Measurements from ENCODE around the gene PGK1. TPM values are rescaled to one million over a fixed set of nuclear protein-coding genes. Genes with fewer than 3 reads are reported as not detected.
A peak's percentile ranks its signal among the peaks of the same experiment; 100 is the strongest.
"Not testable (repeated sequence)": the region's sequence is repeated elsewhere in the genome, so short reads cannot be mapped to it uniquely, and the experiment has no call there.

PGK1 gene
- total and polyA plus RNA-seq, 2 donors (not counting 3 experiments of a cell fraction or from before 2014, with no cell fraction given): 222 to 377 TPM

DNA sequence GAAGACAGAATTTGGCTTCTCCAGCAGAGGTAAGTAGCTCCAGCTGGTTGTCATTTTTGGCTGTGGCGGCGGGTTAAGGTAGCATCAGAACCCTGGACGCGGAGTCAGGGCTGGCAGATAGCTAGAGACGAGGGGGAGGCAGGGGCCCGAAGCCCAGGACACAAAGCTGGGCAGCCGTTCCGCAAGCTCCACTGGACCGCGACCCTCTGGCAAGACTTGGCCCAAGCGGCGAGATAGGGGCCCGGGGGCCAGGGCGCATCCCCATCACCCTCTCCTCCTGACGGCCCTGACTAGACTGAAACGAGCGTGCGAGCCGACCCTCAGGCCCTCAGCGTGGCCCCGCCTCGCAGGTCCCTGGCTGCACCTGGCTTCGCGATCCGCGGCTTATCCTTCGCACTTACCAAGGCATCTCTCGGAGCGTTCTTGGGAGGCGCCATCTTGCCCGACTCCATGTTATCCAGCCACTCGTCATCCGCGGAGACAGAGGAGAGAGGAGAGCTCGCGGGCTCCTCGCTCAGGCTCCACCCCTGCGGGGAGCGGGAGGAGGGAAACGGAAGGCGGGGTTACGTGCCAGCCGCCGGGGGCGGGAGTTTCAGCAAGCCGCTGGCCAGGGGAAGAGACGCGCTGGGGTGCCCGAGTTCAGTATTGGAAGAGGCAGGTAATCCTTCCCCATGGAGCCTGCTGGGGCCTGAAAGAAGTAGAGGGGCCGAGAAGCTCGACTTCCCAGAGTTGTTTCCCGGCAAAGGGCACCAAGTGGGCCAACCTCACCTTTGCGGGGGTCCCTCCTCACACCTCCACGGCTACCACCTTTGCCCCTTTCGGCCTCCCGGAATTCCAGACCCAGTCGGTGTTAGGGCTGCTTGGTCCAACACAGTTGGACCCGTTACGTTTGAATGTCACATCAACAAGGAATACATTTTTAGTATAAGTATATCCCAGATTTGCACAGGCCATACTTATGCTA, 35.4 kb downstream of the PGK1 start, which contains the start of gene TAF9B:
TSS of gene TAF9B (minus strand) at position 491 of the 964 bp plus-strand sequence. CDS start at position 452, 39 bp downstream.
- POLR2A ChIA-PET: interaction anchor here (0.6 to 1.3 kb wide), 3 partner anchors 9 to 468 kb away, joined by 3 to 5 read pairs (median 3); no protein-coding TSS in a partner anchor
- Histone ChIP-seq H3K9me1 (replicated peaks; ENCODE audit: control insufficient read depth, extremely low read depth, insufficient read depth, low read length) (no peaks in the 10 kb centered on the region), H3K4me1 (ENCODE audit: control insufficient read depth, extremely low read depth, insufficient read depth, low read length) (no peaks in the 10 kb centered on the region), H3K27ac (ENCODE audit: insufficient read depth, low read depth, low read length) (peak within 1 kb of the TSS; percentile 64), H3K36me3 (ENCODE audit: control insufficient read depth in 2 of 2, extremely low read depth in 1 of 2, insufficient read depth in 2 of 2, low read length in 2 of 2) (no peaks in the 10 kb centered on the region), H2AFZ (ENCODE audit: low read depth, low read length) (peak within 1 kb of the TSS; percentile 66), H3K27me3 (ENCODE audit: control insufficient read depth in 2 of 2, insufficient read depth in 2 of 2, low read length in 2 of 2) (no peaks in the 10 kb centered on the region), H3K9ac (replicated peaks; ENCODE audit: extremely low read depth, insufficient read depth, low read length) (peak within 1 kb of the TSS; percentile 68), H4K20me1 (replicated peaks; ENCODE audit: control insufficient read depth, extremely low read depth, insufficient read depth, low read length) (no peaks in the 10 kb centered on the region), H3K9me3 (replicated peaks; ENCODE audit: control insufficient read depth, insufficient read depth, low read length) (no peaks in the 10 kb centered on the region), H3K4me3 (replicated peaks in 1 of 3; ENCODE audit: insufficient read depth in 1 of 3, low read depth in 1 of 3, low read length in 3 of 3) (peak within 1 kb of the TSS; percentile 55 to 74 (median 57)), H3K4me2 (ENCODE audit: insufficient read depth, low read length) (peak within 1 kb of the TSS; percentile 59), H3K79me2 (ENCODE audit: control insufficient read depth, insufficient read depth, low read length) (no peaks in the 10 kb centered on the region)
- BruUV-seq (replicated peaks): TSS peak; percentile 48
- peak; percentile 80 for DNase-seq (ENCODE audit: low read depth, low spot score)
- CTCF ChIA-PET: interaction anchor here (1.3 kb wide), 1 partner anchor 60 kb away, joined by 3 read pairs; no protein-coding TSS in a partner anchor
- intact Hi-C loops (cut with micrococcal nuclease): loop anchor here (2.0 to 10.0 kb wide), 2 partner anchors 35 to 945 kb away; partner anchors contain the start of gene PGK1
- dilution Hi-C loops (cut with MboI; ENCODE audit: extremely low pct_ligation_motif_present, low sequenced_read_pairs): no loop called here
- no peak for TF ChIP-seq MYC (IDR thresholded peaks at IDR 0.05; ENCODE audit: low read depth, low read length)
- peak; percentile 55 for TF ChIP-seq POLR2A (IDR thresholded peaks at IDR 0.05; ENCODE audit: low read depth, low read length)
- TF ChIP-seq GATA2 (IDR thresholded peaks at IDR 0.05; ENCODE audit: insufficient read depth, insufficient read length, low read depth, low read length): no peak
- TF ChIP-seq POLR2AphosphoS5 (IDR thresholded peaks at IDR 0.05; ENCODE audit: insufficient read depth, low read depth, low read length): peak; percentile 47
- peak; percentile 94 for FAIRE-seq

DNA sequence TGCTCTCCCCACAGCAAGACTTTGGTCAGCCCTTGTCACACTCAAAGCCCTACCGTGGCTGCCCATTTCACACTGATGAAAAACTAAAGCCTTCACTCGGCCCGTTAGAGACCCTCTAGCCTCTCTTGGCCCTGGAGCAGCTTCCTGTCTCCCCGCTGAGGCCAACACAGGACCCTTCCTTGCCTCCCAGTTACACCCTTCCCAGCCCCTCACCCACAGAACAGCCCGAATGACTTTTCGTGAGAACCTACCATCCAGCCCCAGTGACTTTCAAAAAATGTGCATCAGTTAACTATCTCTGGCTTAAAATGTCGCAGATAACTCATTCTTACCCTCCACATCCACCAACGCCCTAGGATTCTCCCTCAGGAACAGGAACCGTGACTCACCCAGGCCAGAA, 36.2 kb downstream of the PGK1 start:
- no peaks in the 10 kb centered on the region for H3K9me3 ChIP-seq (replicated peaks; ENCODE audit: control insufficient read depth, insufficient read depth, low read length)
- FAIRE-seq: no peak
- H3K4me2 ChIP-seq (ENCODE audit: insufficient read depth, low read length): no peak overlapping the region
- H3K4me1 ChIP-seq (ENCODE audit: control insufficient read depth, extremely low read depth, insufficient read depth, low read length): no peaks in the 10 kb centered on the region
- dilution Hi-C loops (cut with MboI; ENCODE audit: extremely low pct_ligation_motif_present, low sequenced_read_pairs) (no loop called here), intact Hi-C loops (cut with micrococcal nuclease) (no loop called here)
- H3K27ac ChIP-seq (ENCODE audit: insufficient read depth, low read depth, low read length): no peak overlapping the region
- no peak overlapping the region for H3K4me3 ChIP-seq (replicated peaks in 1 of 3; ENCODE audit: insufficient read depth in 1 of 3, low read depth in 1 of 3, low read length in 3 of 3)
- H3K9ac ChIP-seq (replicated peaks; ENCODE audit: extremely low read depth, insufficient read depth, low read length): no peak overlapping the region
- ChIA-PET CTCF (no interaction called here), POLR2A (no interaction called here)
- no peak overlapping the region for H2AFZ ChIP-seq (ENCODE audit: low read depth, low read length)
- H3K9me1 ChIP-seq (replicated peaks; ENCODE audit: control insufficient read depth, extremely low read depth, insufficient read depth, low read length): no peaks in the 10 kb centered on the region
- H4K20me1 ChIP-seq (replicated peaks; ENCODE audit: control insufficient read depth, extremely low read depth, insufficient read depth, low read length): no peaks in the 10 kb centered on the region
- no peak for DNase-seq (ENCODE audit: low read depth, low spot score)
- H3K79me2 ChIP-seq (ENCODE audit: control insufficient read depth, insufficient read depth, low read length): no peaks in the 10 kb centered on the region
- BruUV-seq (replicated peaks): no TSS peak
- no peak for TF ChIP-seq EZH2 (IDR thresholded peaks at IDR 0.05; ENCODE audit: borderline replicate concordance, low read depth, low read length, severe bottlenecking)
- H3K36me3 ChIP-seq (ENCODE audit: control insufficient read depth in 2 of 2, extremely low read depth in 1 of 2, insufficient read depth in 2 of 2, low read length in 2 of 2): no peaks in the 10 kb centered on the region
- H3K27me3 ChIP-seq (ENCODE audit: control insufficient read depth in 2 of 2, insufficient read depth in 2 of 2, low read length in 2 of 2): no peaks in the 10 kb centered on the region

DNA sequence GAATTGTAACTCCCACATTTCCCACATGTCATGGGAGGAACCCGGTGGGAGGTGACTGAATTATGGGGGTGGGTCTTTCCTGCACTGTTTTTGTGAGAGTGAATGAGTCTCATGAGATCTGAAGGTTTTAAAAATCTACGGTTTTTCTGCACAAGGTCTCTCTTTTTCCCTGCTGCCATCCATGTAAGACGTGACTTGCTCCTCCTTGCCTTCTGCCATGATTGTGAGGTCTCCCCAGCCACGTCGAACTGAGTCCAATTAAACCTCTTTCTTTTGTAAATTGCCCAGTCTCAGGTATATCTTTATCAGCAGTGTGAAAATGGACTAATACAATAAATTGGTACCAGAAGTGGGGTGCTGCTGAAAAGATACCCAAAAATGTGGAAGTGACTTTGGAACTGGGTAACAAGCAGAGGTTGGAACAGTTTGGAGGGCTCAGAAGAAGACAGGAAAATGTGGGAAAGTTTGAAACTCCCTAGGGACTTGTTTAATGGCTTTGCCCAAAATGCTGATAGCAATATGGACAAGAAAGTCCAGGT, 43.0 kb downstream of the PGK1 start:
- H4K20me1 ChIP-seq (replicated peaks; ENCODE audit: control insufficient read depth, extremely low read depth, insufficient read depth, low read length); H3K9me3 ChIP-seq (replicated peaks; ENCODE audit: control insufficient read depth, insufficient read depth, low read length); H3K4me2 ChIP-seq (ENCODE audit: insufficient read depth, low read length); H2AFZ ChIP-seq (ENCODE audit: low read depth, low read length); H3K79me2 ChIP-seq (ENCODE audit: control insufficient read depth, insufficient read depth, low read length); POLR2A ChIA-PET; H3K27me3 ChIP-seq (ENCODE audit: control insufficient read depth in 2 of 2, insufficient read depth in 2 of 2, low read length in 2 of 2); FAIRE-seq; H3K4me1 ChIP-seq (ENCODE audit: control insufficient read depth, extremely low read depth, insufficient read depth, low read length); dilution Hi-C loops (cut with MboI; ENCODE audit: extremely low pct_ligation_motif_present, low sequenced_read_pairs); H3K27ac ChIP-seq (ENCODE audit: insufficient read depth, low read depth, low read length); H3K9ac ChIP-seq (replicated peaks; ENCODE audit: extremely low read depth, insufficient read depth, low read length); BruUV-seq (replicated peaks); DNase-seq (ENCODE audit: low read depth, low spot score); H3K4me3 ChIP-seq (replicated peaks in 1 of 3; ENCODE audit: insufficient read depth in 1 of 3, low read depth in 1 of 3, low read length in 3 of 3); H3K36me3 ChIP-seq (ENCODE audit: control insufficient read depth in 2 of 2, extremely low read depth in 1 of 2, insufficient read depth in 2 of 2, low read length in 2 of 2); intact Hi-C loops (cut with micrococcal nuclease); CTCF ChIA-PET; H3K9me1 ChIP-seq (replicated peaks; ENCODE audit: control insufficient read depth, extremely low read depth, insufficient read depth, low read length): not testable (repeated sequence)

Data from endothelial cell of umbilical vein (primary cell).